ENCODE data around the gene RPL5. TPM values are rescaled to one million over a fixed set of nuclear protein-coding genes. Genes with fewer than 3 reads are reported as not detected.

The RPL5 gene
- total RNA-seq, 1 donor from 2014 or later: 2,641 TPM

GRCh38 chr1:92826792-92827191 lies 5.0 kb upstream of the RPL5 start:
- no peaks in the 10 kb centered on the region for H3K36me3 ChIP-seq (ENCODE audit: control insufficient read depth, insufficient read depth, low read length)
- FAIRE-seq: no peak
- DNase-seq (ENCODE audit: low read depth): no peak
- no peak overlapping the region for H3K4me3 ChIP-seq (ENCODE audit: low read depth, low read length)
- no peaks in the 10 kb centered on the region for H3K27me3 ChIP-seq (ENCODE audit: control insufficient read depth, insufficient read depth, low read length)
- no peak for TF ChIP-seq CTCF (IDR thresholded peaks at IDR 0.05; ENCODE audit: insufficient read depth, low read length, severe bottlenecking)

- Histone ChIP-seq H3K27me3 (ENCODE audit: control insufficient read depth, insufficient read depth, low read length) (no peaks in the 10 kb centered on the region), H3K36me3 (ENCODE audit: control insufficient read depth, insufficient read depth, low read length) (peaks cover 8% of the 10 kb centered on the region), H3K4me3 (ENCODE audit: low read depth, low read length) (no peak overlapping the region)
- no peak for DNase-seq (ENCODE audit: low read depth)
- FAIRE-seq: no peak
- TF ChIP-seq CTCF (IDR thresholded peaks at IDR 0.05; ENCODE audit: insufficient read depth, low read length, severe bottlenecking): no peak
Measured at GRCh38 chr1:92831368-92831761, 475 bp upstream of the RPL5 start.

- DNase-seq (ENCODE audit: low read depth) (no peak), FAIRE-seq (no peak)
- peaks cover 15% of the 10 kb centered on the region for H3K36me3 ChIP-seq (ENCODE audit: control insufficient read depth, insufficient read depth, low read length)
- peak overlapping the region; percentile 100 for H3K4me3 ChIP-seq (ENCODE audit: low read depth, low read length)
- H3K27me3 ChIP-seq (ENCODE audit: control insufficient read depth, insufficient read depth, low read length): no peaks in the 10 kb centered on the region
- TF ChIP-seq CTCF (IDR thresholded peaks at IDR 0.05; ENCODE audit: insufficient read depth, low read length, severe bottlenecking): no peak
Measured at GRCh38 chr1:92832537-92833114, 786 bp downstream of the RPL5 start.

- Histone ChIP-seq H3K27me3 (ENCODE audit: control insufficient read depth, insufficient read depth, low read length) (no peaks in the 10 kb centered on the region), H3K36me3 (ENCODE audit: control insufficient read depth, insufficient read depth, low read length) (peaks cover 19% of the 10 kb centered on the region), H3K4me3 (ENCODE audit: low read depth, low read length) (peak overlapping the region; percentile 16)
- no peak for TF ChIP-seq CTCF (IDR thresholded peaks at IDR 0.05; ENCODE audit: insufficient read depth, low read length, severe bottlenecking)
- no peak for FAIRE-seq
- no peak for DNase-seq (ENCODE audit: low read depth)
Measured at GRCh38 chr1:92833840-92834239, 2.0 kb downstream of the RPL5 start.

GRCh38 chr1:92834617-92835016 lies 2.8 kb downstream of the RPL5 start:
- no peak for FAIRE-seq
- DNase-seq (ENCODE audit: low read depth): no peak
- TF ChIP-seq CTCF (IDR thresholded peaks at IDR 0.05; ENCODE audit: insufficient read depth, low read length, severe bottlenecking): no peak
- Histone ChIP-seq H3K36me3 (ENCODE audit: control insufficient read depth, insufficient read depth, low read length) (peaks cover 21% of the 10 kb centered on the region), H3K4me3 (ENCODE audit: low read depth, low read length) (no peak overlapping the region), H3K27me3 (ENCODE audit: control insufficient read depth, insufficient read depth, low read length) (no peaks in the 10 kb centered on the region)

GRCh38 chr1:92837062-92837461 lies 5.2 kb downstream of the RPL5 start:
- no peak overlapping the region for H3K4me3 ChIP-seq (ENCODE audit: low read depth, low read length)
- no peak for TF ChIP-seq CTCF (IDR thresholded peaks at IDR 0.05; ENCODE audit: insufficient read depth, low read length, severe bottlenecking)
- DNase-seq (ENCODE audit: low read depth) (no peak), FAIRE-seq (no peak)
- H3K27me3 ChIP-seq (ENCODE audit: control insufficient read depth, insufficient read depth, low read length): no peaks in the 10 kb centered on the region
- peaks cover 28% of the 10 kb centered on the region for H3K36me3 ChIP-seq (ENCODE audit: control insufficient read depth, insufficient read depth, low read length)
